Measurements from ENCODE around the gene VWA1. TPM values are rescaled to one million over a fixed set of nuclear protein-coding genes. Genes with fewer than 3 reads are reported as not detected.
A peak's percentile ranks its signal among the peaks of the same experiment; 100 is the strongest.
"Not testable (repeated sequence)": the region's sequence is repeated elsewhere in the genome, so short reads cannot be mapped to it uniquely, and the experiment has no call there.

The VWA1 gene
- total RNA-seq, 6 experiments from 2014 or later, result 39.5 to 195 (median 78.7) TPM

DNA sequence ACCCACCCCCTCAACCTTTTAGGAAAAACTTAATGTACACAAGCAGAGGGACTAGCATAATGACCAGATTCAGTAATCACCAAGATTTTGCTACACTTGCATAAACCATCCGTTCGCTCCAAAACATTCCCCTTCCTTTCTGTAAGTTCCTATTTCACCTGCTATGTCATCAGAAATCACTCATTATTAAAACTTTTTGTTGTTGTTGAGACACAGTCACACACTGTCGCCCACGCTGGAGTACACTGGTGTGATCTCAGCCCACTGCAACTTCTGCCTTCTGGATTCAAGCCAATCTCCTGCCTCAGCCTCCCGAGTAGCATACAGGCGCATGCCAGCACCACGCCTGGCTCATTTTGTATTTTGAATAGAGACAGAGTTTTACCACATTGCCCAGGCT lies 31.8 kb upstream of the VWA1 start:
- no peak overlapping the region for H3K4me3 ChIP-seq
- peaks cover 0 to 36% (median 7%) of the 10 kb centered on the region in 4 donors for H3K36me3 ChIP-seq
- 77% methylated on average over 5 of the region's 7 CpGs for WGBS (ENCODE audit: insufficient coverage, low coverage, low lambda C conversion rate, missing lambda C conversion rate)
- no peak for DNase-seq
- no peak for TF ChIP-seq CTCF (IDR thresholded peaks at IDR 0.05)
- TF ChIP-seq POLR2A (IDR thresholded peaks at IDR 0.05), result no peak
- H3K27ac ChIP-seq, result no peak overlapping the region
- peaks cover 0 to 59% (median 19%) of the 10 kb centered on the region in 4 donors for H3K4me1 ChIP-seq
- intact Hi-C loops (cut with DNase I), result no loop called here
- ATAC-seq, result no peak
- no peaks in the 10 kb centered on the region for H3K9me3 ChIP-seq
- H3K27me3 ChIP-seq, result no peaks in the 10 kb centered on the region

- Histone ChIP-seq H3K9me3 (no peaks in the 10 kb centered on the region), H3K27ac (peak overlapping the region; percentile 65 to 82 (median 68)), H3K36me3 (peaks cover 0 to 34% (median 6%) of the 10 kb centered on the region in 4 donors), H3K27me3 (no peaks in the 10 kb centered on the region), H3K4me3 (peak overlapping the region; percentile 92 to 100 (median 100)), H3K4me1 (peaks cover 0 to 50% (median 18%) of the 10 kb centered on the region in 4 donors)
- DNase-seq (no peak), ATAC-seq (peak in 1 of 4 donors; percentile 3)
- TF ChIP-seq POLR2A (IDR thresholded peaks at IDR 0.05), result no peak
- no peak for TF ChIP-seq CTCF (IDR thresholded peaks at IDR 0.05)
- WGBS (ENCODE audit: insufficient coverage, low coverage, low lambda C conversion rate, missing lambda C conversion rate), result 28% methylated on average over 29 of the region's 43 CpGs
- intact Hi-C loops (cut with DNase I), result loop anchor here in 1 of 2 donors (5.0 kb wide), 1 partner anchor 36 kb away; no protein-coding TSS in a partner anchor
Observed at GRCh38 chr1:1406101-1406820, 29.2 kb upstream of the VWA1 start.

GRCh38 chr1:1406821-1407635 lies 28.5 kb upstream of the VWA1 start, which contains the start of gene MRPL20:
MRPL20 (minus strand) TSS chr1:1407293; CDS start chr1:1407217, 76 bp downstream.
- H3K36me3 ChIP-seq, result peaks cover 0 to 26% (median 4%) of the 10 kb centered on the region in 4 donors
- peak within 1 kb of the TSS; percentile 92 to 100 (median 100) for H3K4me3 ChIP-seq
- DNase-seq, result peak; percentile 95 to 96 (median 96)
- H3K27me3 ChIP-seq, result no peaks in the 10 kb centered on the region
- no peaks in the 10 kb centered on the region for H3K9me3 ChIP-seq
- 3% methylated on average over 6 of the region's 98 CpGs for WGBS (ENCODE audit: insufficient coverage, low coverage, low lambda C conversion rate, missing lambda C conversion rate)
- ATAC-seq, result peak; percentile 95 to 98 (median 98)
- H3K27ac ChIP-seq, result peak within 1 kb of the TSS; percentile 65 to 82 (median 68)
- TF ChIP-seq CTCF (IDR thresholded peaks at IDR 0.05) (no peak), POLR2A (IDR thresholded peaks at IDR 0.05) (peak; percentile 82)
- intact Hi-C loops (cut with DNase I), result loop anchor here in 1 of 2 donors (5.0 kb wide), 1 partner anchor 35 kb away; no protein-coding TSS in a partner anchor
- H3K4me1 ChIP-seq, result peaks cover 0 to 43% (median 15%) of the 10 kb centered on the region in 4 donors

DNA sequence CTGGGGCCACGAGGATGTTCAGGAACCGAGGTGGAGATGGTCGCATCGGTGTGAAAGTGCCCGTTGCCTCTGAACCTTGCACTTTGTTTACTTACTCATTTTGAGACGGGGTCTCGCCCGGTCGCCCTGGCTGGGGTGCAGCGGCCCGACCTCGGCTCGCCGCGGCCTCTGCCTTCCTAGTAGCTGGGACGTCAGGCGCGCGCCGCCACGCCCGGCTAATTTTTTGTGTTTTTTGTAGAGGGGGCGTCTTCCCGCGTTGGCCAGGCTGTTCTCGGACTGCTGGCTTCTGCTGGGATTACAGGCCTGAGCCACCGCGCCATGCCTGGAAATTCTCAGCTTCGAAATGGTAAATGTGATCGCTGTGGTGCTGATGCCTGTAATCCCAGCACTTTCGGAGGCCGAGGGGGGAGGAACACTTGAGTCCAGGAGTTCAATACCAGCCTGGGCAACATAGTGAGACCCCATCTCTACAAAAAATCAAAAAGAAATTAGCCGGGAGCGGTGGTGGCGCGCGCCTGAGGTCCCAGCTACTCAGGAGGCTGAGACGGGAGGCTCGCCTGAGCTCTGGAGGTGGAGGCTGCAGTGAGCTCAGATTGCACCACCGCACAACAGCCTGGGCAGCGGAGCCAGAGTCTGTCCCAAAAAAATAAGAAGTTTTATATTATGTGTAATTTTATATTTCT lies 27.7 kb upstream of the VWA1 start:
- DNase-seq, result no peak
- no peak for TF ChIP-seq POLR2A (IDR thresholded peaks at IDR 0.05)
- no peak for TF ChIP-seq CTCF (IDR thresholded peaks at IDR 0.05)
- H3K27me3 ChIP-seq, result no peaks in the 10 kb centered on the region
- H3K36me3 ChIP-seq, result peaks cover 0 to 20% (median 4%) of the 10 kb centered on the region in 4 donors
- H3K27ac ChIP-seq, result peak overlapping the region; percentile 65 to 82 (median 68)
- WGBS (ENCODE audit: insufficient coverage, low coverage, low lambda C conversion rate, missing lambda C conversion rate), result 3% methylated on average over 11 of the region's 41 CpGs
- peak overlapping the region; percentile 92 to 100 (median 100) for H3K4me3 ChIP-seq
- intact Hi-C loops (cut with DNase I), result loop anchor here in 1 of 2 donors (5.0 kb wide), 1 partner anchor 35 kb away; no protein-coding TSS in a partner anchor
- H3K4me1 ChIP-seq, result peaks cover 0 to 35% (median 13%) of the 10 kb centered on the region in 4 donors
- H3K9me3 ChIP-seq, result no peaks in the 10 kb centered on the region
- ATAC-seq, result peak in 3 of 4 donors; percentile 3 to 4 (median 3)

DNA sequence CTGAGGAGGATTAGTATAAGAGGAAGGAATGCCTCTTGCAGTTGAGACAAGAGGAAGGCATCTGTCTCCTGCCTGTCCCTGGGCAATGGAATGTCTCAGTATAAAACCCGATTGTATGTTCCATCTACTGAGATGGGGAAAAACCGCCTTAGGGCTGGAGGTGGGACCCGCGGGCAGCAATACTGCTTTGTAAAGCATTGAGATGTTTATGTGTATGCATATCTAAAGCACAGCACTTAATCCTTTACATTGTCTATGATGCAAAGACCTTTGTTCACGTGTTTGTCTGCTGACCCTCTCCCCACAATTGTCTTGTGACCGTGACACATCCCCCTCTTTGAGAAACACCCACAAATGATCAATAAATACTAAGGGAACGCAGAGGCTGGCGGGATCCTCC lies 25.3 kb upstream of the VWA1 start:
- DNase-seq; ATAC-seq; H3K36me3 ChIP-seq; H3K27me3 ChIP-seq; intact Hi-C loops (cut with DNase I); H3K27ac ChIP-seq; H3K4me3 ChIP-seq; H3K9me3 ChIP-seq: not testable (repeated sequence)
- peaks cover 0 to 21% (median 11%) of the 10 kb centered on the region in 4 donors for H3K4me1 ChIP-seq
- 78% methylated on average over 8 of the region's 8 CpGs for WGBS (ENCODE audit: insufficient coverage, low coverage, low lambda C conversion rate, missing lambda C conversion rate)
